Activated CD4-positive, alpha-beta T cell treated with anti-CD3 and anti-CD28 coated beads, Interleukin-2, Interleukin-4, amounts not matched to agents 100 ng/mL and 50 ng/mL, durations not matched to agents 16 hours and 8 hours (primary cell): ENCODE data around the gene TMEM266.

Experiments
- DNase-seq: peaks from one replicate; pipeline ENCODE4 v3.0.0-alpha.2; 2020; ENCODE audit warnings: low spot score

TMEM266 gene

DNA sequence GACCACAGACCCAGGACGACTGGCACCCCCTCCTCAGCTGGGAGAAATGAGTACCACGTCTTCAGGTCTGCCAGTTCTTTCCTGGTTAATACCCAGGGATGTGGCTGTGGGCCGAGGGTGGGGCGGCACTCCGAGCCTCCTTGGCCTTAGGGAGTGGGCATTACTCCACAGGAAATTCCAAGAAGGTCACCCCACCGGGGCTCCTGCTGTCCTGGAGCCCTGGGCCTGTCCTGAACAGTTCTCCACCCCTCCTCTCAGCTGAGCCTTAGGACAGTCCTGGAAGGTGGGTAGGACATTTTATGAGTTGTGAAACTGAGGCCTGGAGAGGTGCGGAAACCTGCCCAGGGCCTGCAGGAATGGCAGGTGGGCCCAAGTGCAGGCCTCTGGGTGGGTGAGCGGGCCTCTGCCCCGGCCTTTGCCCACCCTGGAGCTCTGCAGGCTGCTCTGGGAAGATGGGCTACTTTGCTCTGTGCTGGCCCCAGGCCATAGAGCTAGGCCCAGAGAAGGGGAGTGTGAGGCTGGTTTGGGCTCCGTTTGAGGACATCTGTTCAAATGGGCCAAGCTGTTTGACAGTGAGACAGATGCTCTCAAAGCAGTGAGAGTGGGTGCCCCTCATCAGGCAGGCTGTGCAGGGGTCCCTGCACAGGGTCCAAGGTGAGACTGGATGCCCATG is 103.1 kb downstream of the TMEM266 start:
- no peak for DNase-seq

DNA sequence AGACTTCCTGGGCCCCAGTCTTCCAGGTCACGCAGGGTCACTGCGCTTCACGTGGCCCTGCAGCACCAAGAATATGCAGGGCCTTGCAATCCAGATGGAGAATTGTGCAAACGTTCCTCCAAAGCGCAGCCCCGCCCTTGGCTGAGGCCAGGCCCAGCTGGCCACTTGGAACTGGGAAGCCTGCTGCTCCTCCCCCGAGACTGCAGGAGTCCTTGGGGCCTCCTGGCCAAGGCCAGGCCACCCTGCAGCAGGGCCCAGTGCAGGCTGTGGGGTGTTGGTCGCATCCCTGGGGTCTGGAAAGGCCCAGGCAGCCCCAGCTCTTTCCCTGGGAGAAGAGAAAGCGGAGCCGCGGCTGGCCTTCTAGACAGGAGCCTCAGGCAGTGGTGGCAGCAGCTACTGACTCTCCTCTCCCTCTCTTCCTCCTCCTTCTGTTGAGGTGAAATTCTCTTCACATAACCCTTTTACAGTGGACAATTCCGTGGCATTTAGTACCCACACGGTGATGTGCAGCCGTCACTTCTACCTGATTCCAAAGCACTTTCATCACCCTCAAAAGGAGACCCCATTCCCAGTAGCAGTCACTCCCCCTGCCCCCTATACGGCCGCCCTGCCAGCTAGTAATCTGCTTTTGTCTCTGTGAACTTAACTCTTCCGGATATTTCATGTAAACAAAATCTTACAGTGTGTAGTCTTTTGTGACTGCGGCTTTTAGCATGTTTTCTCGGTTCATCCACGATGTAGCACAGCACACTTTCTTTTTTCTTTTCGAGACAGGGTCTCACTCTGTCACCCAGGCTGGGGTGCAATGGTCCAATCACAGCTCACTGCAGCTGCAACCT is 103.9 kb downstream of the TMEM266 start:
- DNase-seq = no peak

DNA sequence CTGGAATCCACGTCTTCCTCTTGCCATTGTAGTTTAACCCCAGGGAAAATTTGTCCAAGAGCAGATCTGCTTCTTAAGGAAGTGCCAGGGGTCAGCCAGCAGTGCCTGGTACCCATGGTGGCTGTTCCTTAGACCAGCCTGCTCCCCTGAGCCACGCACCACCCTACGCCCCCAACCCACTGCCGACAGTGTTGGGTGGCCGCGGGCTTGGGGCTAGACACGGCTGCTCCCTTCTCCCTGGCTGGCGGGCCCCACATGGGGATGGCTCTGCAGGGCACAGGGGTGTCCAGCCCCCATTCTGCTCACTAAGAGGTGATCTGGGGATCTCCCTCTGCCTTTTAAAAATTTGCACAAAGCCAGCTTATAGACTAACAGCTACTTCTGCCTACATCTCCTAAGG is 104.8 kb downstream of the TMEM266 start:
- no peak for DNase-seq

DNA sequence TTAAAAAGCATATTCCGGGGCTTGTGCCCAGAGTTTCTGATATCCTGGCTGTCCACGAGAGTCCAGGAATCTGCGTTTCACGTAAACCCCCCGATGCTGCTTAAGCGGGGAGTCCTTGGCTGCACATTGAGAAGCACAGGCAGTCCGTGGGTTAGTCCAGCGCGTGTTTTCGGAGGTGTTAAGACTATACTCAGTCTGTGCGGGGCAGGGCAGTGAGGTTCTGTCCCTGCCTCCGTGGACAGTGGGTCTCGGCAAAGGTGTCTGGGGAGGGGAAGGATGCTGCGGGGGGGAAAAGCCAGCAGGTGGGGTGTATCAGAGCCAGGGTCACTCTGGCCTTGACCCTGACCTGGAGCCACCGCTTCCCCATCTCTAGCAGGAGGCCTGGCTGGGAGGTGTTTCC is 106.2 kb downstream of the TMEM266 start:
- DNase-seq = no peak

DNA sequence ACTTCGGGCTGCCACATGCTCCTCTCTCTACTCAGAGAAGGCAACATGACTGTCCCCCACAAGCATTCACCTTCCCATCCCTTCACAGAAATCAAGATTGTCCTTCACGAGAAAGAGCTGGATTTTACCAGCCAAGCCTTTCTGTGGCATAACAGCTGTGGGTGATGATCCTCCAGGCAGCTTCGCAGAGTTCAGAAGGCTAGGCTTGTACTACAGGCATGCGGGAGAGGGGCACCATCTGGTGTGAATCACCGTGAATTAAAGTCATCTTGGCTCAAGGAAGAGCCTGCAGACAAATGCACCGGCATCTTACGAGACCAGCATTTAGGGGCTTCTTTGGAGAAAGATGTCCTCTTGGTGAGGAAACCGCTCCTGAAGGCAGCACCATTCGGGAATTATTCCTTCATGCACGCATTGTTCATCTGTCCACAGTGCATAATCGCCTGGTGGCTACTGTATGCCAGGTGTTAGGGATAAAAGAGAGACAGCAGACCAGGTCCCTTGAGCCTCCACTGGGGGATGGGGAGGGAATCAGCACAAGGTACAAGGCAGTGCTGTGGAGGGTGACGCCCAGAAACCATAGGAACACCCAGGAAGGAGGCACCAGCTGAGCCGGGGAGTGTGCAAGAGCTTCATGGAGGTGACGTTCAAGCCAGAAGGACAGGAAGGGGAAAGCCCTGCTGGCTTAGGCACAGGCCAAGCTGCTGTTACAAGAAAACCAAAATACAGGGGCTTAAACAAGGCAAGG is 108.6 kb downstream of the TMEM266 start:
- no peak for DNase-seq

DNA sequence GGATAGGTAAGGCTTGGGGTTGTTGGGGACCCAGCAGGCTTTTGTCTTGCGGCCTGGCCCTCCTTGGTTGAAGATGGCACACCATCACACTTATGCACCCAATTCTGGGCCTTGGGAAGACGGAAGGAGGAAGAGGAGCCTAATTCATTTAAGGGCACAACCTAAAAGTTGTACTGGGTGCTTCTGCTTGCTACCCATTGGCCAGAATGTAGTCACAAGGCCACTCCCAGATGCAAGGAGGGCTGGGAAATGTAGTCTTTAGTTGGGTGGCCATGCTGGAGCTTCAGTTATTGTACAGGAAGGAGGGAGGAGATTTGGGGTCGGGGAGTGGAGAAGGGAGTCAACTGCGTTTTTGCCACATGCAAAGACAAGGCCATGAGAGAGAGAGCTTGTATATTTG is 109.2 kb downstream of the TMEM266 start:
- DNase-seq = peak; percentile 22

DNA sequence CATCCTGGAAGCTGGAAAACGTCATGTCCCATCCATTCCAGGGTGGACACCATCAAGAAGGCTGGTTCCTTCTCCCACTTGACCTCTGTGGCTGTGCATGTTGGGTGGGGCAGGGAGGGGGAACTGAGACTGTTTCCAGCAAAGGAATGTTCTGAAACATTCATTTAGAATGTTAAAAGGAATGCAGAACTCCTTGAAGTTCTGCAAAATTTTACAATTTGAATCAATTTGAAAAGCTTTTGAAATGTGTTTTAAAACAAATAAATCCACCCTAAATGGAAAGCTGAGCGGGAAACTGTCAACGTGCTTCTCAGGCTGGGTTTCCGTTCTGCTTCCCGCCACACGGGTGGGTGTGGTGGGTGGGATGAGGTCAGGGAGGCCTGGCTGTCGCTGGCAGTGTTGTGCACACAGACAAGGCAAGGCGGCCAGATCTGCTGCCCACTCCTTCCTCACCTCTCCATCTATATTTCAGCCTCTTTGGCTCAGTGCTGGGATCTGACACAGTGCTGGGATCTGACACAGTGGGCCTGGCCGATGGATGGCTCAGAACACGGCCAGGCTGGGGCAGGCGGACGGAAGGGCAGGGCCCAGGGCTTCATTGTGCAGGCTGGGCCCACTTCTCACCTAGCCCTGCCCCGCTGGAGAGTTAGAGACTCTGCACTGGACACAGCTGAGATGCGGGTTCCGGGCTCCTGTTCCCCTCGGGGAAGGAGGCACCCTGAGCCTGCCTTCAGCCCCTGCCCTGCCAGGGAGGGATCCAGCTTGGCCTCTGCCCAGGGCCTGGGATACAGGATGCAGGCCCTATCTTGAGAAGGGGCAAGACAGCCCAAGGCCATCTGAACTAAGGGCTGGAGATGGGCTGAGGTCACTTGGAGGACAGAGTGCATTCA is 110.4 kb downstream of the TMEM266 start:
- no peak for DNase-seq

DNA sequence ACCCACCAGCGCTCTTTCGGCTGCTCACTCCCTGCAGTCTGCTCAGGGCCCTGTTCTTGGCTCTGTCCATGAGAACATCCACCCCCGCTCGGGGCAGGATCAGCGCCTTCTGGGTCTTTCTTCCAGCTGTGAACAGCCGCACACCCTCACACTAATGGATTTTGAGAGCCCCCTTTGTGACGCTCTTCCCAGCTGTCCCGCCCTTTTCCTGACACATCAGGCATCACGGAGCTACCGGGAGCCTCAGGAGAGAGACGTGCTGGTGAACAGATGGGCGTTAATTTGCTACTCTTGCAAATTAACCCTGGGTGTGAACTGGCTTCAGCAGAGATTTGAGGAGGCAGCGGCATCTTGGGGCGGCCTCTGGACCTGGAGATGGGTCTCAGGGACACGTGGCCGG is 113.0 kb downstream of the TMEM266 start:
- no peak for DNase-seq

DNA sequence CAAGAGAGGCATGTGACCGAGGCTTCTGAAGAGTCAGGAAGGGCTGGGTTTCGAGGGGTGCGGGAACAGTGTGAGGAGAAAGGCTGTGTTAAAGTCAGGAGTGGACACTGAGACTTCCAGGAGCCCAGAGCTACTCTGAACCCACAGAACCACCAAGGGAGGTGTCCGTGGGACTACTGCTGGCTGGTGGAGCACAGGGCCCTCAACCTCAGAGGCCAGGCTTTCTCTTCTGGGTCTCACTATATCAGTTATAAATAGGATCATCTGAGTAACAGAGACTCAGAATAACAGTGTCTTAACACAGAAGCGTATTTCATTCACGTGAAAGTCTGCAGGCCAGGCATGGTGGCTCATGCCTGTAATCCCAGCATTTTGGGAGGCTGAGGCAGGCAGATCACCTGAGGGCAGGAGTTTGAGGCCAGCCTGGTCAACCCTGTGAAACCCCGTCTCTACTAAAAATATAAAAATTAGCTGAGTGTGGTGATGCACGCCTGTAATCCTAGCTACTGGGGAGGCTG is 113.6 kb downstream of the TMEM266 start:
- no peak for DNase-seq

DNA sequence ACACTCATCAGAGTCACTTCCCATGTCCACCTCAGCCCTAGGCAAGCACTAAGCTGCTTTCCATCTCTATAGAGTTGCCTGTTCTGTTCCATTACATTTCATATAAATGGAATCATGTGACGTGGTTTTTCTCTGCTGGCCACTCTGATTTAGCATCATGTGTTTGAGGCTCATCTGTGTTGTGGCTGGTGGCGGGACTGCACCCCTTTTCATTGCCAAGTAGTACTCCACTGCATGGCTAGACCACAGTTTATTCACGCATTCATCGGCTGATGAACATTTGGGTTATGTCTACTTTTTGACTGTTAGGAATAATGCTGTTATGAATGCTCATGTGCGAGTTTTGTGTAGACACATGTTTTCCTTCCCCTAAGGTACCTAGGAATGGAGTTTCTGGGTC is 114.9 kb downstream of the TMEM266 start:
- DNase-seq = no peak

DNA sequence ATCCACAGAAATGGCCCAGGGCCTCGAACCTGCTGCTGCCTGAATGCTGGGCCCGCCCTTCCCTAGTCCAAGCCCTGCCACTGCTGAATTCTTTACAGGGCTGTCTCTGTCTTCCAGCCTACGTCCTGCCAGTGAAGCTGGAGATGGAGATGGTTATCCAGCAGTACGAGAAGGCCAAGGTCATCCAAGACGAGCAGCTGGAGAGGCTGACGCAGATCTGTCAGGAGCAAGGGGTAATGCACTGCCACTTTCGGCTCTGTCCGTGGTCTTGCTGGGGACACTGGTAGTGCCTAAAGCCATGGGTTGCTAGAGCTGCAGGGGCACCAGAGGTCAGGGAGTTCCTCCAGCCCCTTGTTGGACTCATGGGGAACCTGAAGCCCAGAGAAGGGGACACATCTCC is 115.7 kb downstream of the TMEM266 start:
- DNase-seq = no peak

DNA sequence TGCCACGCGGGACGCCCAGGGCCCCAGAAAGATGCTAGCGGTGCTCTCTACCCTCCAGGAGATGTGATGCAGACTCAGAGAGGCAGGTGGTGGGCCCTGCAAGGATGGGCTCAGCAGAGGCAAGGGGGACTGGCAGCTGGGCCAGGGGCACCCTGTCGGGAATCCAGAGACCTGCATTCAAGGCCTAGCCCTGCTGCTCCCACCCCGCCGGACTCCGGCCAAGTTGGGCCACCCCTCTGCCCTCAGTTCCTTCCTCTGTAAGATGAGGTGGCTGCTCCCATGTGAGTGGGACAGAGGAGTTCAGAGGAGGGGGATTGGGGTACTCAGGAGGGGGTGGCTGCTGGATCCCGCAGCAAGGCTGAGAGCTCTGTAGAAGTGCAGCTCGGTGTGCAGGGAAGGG is 116.3 kb downstream of the TMEM266 start:
- no peak for DNase-seq

DNA sequence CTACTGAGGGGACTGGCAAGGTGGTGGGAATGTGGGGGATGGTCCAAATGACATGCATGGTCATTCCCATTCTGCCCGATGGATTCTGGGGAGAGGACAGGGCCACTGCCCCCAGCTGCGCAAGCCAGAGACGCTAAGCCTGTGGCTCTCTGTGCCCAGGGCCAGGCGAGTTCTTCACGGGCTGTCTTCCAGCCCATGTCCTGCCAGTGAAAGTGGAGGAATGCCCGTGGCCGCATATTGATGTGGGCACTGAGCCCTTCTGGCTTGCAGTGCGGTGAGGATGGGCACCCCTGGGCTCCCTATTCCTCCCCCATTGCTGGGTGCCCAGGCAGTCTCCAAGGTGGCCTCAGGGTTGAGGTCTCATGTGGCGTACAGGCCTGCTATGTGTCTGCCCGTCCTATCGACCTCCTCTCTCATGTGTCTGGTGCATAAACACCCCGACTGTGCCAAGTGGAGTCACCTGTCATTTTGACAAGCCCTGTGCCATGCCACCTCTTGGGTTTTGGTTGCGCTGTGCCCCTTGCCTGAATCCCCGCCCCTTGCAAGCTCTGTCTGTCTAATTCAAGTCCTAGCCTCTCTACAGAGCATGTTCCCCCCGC is 116.8 kb downstream of the TMEM266 start:
- DNase-seq = no peak

DNA sequence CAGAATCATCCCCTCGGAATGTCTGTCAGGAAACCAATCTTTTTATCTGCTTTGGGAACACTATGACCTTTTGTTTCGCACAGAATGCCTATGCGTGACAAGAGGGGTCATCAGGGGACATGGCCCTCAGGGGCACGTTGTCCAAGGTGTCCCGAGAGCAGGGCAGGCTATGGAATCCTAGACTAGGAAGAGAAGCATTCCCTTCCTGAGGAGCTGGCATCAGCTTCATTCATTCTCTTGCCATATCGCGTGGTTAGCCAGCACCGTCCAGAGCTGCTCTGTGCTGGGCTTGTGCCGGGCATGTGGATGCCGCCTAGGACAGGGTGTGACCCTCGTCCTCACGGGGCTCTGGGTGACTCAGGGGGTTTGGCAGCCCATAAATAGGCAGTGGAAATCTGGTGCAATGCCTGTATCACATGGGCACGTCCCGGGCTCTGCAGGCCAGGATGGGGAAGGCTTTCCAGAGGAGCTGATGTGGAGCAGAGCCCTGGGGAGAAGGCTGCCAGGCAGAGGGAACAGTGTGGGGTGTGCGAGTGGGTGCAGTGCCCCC is 117.8 kb downstream of the TMEM266 start:
- no peak for DNase-seq

DNA sequence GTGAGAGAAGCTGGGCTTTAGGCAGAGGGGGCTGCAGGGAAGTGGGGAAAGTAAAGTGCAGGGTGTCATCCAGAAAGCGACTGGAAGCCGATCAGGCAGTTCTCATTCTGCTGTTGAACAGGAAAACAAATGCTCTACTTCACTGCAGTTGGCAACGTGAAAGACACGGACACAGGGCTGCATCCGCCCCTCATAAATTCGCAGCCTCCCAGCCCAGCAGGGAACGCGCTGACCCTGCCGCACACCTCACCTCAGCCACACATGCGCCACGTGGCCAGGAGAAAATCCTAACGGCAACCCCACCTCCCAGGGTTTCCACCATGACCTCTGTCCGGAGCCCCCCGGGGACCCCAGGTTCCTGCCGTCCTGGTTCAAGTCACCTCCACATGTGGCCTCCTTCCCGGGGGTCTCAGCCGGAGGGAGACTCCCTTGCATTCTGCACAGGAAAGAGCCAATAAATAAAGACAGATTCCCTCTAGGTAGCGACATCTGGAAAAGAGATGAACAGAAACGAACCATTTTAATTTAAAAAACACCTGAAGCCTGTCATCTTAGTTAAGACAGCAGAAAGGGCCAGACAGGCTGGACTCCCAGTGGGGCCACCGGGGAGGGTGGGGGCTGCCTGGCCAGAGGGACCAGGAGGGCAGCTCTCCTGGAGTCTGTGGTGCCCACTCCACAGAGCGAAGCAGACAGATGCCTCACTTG is 118.7 kb downstream of the TMEM266 start:
- no peak for DNase-seq

DNA sequence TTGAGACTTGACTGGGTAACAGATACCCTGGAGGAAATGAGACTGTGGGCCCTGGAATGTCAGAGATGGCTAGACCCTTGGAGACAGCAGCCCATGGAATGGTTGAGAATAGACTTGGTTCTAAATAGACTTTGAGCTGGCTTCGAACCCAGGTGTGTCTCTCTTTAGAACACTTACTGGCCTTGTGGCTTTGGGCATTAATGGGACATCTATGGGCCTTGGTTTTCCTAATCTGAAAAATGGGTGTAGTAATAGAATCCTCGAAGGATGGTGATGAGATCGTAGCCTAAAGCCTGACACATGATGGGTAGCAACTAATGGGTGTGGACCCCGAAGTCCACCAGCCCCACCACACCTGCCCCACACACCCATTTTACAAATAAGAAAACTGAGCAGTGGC is 119.2 kb downstream of the TMEM266 start:
- no peak for DNase-seq

DNA sequence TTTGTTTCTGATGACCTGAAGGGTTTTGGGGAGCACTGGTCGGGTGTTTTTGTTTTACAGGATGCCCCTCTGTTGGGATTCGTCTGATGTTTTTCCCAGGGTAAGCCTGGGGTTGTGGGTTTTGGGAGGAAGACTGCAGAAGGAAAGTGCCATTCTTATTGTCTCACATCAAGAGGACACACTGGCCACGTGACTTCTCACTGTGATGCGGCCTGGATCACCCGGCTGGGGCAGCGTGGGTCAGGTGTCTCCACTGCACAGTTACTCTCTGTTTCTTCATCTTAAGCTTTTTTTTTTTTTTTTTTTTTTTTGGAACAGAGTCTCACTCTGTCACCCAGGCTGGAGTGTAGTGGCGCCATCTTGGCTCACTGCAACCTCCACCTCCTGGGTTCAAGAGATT is 120.5 kb downstream of the TMEM266 start:
- no peak for DNase-seq

DNA sequence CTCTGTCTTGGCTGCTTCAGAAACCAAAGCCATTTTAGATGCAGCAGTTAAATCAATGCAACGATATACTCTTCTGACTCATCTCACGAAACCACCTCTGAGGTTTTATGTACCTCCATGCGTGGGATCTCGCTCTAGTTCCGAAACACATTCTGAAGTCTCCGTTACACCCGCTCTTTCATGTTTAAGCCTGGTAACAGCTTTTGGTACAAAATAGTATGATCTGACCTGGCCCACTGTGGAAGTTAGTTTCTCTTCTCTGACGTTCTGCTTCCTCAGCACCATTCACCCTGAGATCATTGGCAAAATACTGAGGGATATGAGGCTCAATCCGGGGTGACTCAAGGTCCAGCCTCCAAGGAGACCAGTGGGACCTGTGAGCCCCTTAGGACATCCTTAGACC is 121.9 kb downstream of the TMEM266 start:
- peak; percentile 91 for DNase-seq

DNA sequence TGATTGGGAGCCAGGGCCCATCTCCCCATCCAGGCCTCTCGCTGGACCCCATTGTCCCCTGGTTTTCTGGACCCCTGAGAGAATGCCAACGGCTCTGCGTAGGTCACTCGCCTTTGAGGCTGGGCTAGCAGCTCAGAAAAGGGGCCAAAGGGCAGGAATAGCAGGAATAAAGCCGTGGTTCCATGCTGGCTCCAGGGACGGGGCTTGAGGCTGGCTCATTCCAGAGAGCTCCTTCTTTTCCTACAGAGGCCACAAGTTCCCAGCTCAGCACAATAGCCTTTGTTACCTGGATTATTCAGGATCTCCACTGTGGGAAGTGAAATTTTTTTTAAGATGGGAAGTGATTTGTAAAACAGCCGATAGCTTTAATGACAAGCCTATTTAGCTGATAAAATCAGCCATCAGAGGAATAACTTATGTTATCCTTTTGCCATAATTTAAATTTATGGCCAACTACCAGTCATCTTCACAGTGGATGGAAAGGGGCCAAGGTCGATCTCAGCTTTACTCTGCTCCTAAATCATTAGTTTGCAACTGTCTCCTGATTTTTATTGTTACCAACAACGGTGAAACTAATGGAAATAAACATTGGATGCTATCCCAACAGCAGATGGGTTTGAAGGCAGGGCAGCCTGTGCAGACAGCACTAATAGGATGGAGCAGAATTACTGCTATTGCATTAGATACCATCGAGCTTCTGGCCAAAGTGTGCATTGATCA is 124.3 kb downstream of the TMEM266 start:
- no peak for DNase-seq

DNA sequence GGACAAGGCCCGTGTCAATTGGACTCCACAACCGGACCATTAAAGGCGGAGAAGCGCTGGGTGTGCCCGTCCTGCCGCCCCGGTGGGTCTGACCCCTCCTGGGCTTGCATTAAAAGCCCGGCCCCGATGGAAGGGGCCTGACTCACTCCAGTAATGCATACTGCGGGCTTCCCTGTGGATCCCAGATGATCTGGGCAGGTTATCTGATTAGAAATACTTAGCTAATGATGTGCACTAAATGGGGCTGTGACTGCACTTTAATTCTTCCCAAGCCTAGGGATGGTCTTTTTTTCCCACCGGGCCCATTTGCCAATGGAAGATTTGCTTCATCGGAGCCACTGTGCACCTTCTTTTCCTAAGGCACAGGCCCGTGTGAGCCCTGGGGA is 124.9 kb downstream of the TMEM266 start:
- DNase-seq = no peak
